A673 (cell line): Measurements from ENCODE around the gene TEX50.

Experiments used
- EZH2 ChIP-seq: fragments of 200-600 bp; sonication (generic); IDR thresholded peaks from 2 replicates; pipeline ENCODE4 v1.6.1; 2017; ENCODE audit warnings: borderline replicate concordance, low read depth, mild to moderate bottlenecking, mixed read lengths, antibody characterized with exemption, low read length; ENCODE audit not compliant: poor library complexity, severe bottlenecking
- TF ChIP-seq, protein P1 (sequence below): fragments of 300-800, 200-600 bp; sonication (generic); conservative IDR thresholded peaks from 2 replicates; pipeline ENCODE4 v1.5.1; 2017; ENCODE audit warnings: low read depth, mild to moderate bottlenecking, antibody characterized with exemption, low read length, moderate library complexity, mixed read lengths

GRCh38 chr1:173639102-173639501, 4.0 kb downstream of the TEX50 start:
- TF ChIP-seq, protein P1, sequence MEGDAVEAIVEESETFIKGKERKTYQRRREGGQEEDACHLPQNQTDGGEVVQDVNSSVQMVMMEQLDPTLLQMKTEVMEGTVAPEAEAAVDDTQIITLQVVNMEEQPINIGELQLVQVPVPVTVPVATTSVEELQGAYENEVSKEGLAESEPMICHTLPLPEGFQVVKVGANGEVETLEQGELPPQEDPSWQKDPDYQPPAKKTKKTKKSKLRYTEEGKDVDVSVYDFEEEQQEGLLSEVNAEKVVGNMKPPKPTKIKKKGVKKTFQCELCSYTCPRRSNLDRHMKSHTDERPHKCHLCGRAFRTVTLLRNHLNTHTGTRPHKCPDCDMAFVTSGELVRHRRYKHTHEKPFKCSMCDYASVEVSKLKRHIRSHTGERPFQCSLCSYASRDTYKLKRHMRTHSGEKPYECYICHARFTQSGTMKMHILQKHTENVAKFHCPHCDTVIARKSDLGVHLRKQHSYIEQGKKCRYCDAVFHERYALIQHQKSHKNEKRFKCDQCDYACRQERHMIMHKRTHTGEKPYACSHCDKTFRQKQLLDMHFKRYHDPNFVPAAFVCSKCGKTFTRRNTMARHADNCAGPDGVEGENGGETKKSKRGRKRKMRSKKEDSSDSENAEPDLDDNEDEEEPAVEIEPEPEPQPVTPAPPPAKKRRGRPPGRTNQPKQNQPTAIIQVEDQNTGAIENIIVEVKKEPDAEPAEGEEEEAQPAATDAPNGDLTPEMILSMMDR, result no peak
- TF ChIP-seq EZH2, result no peak
